Choroid plexus epithelial cell (primary cell): ENCODE data around the gene PARD3.
A peak's percentile ranks its signal among the peaks of the same experiment; 100 is the strongest.
"Not testable (repeated sequence)": the region's sequence is repeated elsewhere in the genome, so short reads cannot be mapped to it uniquely, and the experiment has no call there.

Experiments used
- DNase-seq: peaks from one replicate; pipeline ENCODE4 v3.0.0-alpha.2; 2010; ENCODE audit warnings: low read depth
- H3K4me3 ChIP-seq: 2 replicates; pipeline ENCODE4 v1.5.1; 2011; ENCODE audit warnings: low read depth, mild to moderate bottlenecking, control low read depth, low read length, moderate library complexity
- CTCF ChIP-seq: conservative IDR thresholded peaks from 2 replicates; pipeline ENCODE4 v1.5.1; 2011; ENCODE audit warnings: low read depth, mild to moderate bottlenecking, control low read depth, inconsistent platforms, low read length, moderate library complexity

Gene PARD3

GRCh38 chr10:34078745-34079470 is 736.2 kb downstream of the PARD3 start:
- TF ChIP-seq CTCF, result no peak
- no peak overlapping the region for H3K4me3 ChIP-seq
- peak; percentile 50 for DNase-seq

GRCh38 chr10:34078017-34078744 is 736.9 kb downstream of the PARD3 start:
- TF ChIP-seq CTCF, result peak; percentile 61
- DNase-seq, result peak; percentile 23
- H3K4me3 ChIP-seq, result no peak overlapping the region

GRCh38 chr10:34076443-34076842 is 738.7 kb downstream of the PARD3 start:
- no peak for TF ChIP-seq CTCF
- DNase-seq, result no peak
- no peak overlapping the region for H3K4me3 ChIP-seq

- DNase-seq, result no peak
- H3K4me3 ChIP-seq, result no peak overlapping the region
- no peak for TF ChIP-seq CTCF
These were observed 739.7 kb downstream of the PARD3 start for GRCh38 chr10:34075254-34075926.

- TF ChIP-seq CTCF, result no peak
- DNase-seq, result no peak
- H3K4me3 ChIP-seq, result no peak overlapping the region
These were observed 741.0 kb downstream of the PARD3 start for GRCh38 chr10:34074051-34074450.

GRCh38 chr10:34067741-34068140 is 747.4 kb downstream of the PARD3 start:
- not testable (repeated sequence) for H3K4me3 ChIP-seq, DNase-seq

GRCh38 chr10:34063592-34063991 is 751.5 kb downstream of the PARD3 start:
- TF ChIP-seq CTCF, result no peak
- no peak overlapping the region for H3K4me3 ChIP-seq
- DNase-seq, result no peak
